NCI-H2227 (cell line): Measurements from ENCODE around the gene CRISPLD2.

Experiments used
- DNase-seq: peaks from one replicate; lab custom pipeline; 2025; ENCODE audit not compliant: unreplicated experiment; lab: John Stamatoyannopoulos, UW

The CRISPLD2 gene

DNA sequence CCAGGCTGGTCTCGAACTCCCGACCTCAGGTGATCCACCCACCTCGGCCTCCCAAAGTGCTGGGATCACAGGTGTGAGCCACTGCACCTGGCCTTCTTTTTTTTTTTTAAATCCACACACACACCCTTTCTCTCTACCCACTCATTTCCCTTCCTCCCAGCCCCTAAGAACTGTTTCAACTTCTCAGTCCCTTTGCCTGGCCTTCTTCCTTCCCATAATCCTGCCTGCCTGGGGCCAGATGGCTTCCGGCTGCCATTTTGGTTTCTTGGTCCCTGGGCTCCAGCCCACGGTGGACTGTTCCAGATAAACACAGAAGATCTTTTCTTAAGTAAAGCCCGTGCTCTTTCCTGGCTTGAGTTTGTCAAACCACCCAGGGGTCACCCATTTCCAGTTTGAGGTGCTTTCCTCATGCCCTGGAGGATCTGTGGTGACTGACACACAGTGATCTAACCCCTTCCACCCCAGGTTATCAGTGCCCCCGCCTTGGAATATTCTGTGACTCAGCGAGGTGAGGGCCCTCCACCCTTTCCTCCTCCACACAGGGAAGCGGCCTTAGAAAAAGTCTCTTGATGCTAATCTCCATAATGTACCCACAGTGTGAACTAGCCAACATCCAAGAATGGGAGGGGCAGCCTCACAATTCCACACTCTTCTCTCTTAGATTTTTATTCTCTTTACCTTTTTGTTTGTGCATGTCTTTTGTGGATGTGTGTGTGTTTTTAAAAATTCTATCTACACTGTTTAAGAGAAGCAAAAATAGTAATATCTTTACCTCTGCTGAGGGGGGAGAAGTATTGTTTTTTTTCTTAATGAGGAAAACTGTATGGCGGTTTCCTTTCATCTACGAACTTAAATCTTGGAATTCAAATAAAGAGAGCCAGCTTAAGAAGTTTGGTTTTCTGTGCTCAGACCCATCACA is 60.0 kb downstream of the CRISPLD2 start:
- no peak for DNase-seq

DNA sequence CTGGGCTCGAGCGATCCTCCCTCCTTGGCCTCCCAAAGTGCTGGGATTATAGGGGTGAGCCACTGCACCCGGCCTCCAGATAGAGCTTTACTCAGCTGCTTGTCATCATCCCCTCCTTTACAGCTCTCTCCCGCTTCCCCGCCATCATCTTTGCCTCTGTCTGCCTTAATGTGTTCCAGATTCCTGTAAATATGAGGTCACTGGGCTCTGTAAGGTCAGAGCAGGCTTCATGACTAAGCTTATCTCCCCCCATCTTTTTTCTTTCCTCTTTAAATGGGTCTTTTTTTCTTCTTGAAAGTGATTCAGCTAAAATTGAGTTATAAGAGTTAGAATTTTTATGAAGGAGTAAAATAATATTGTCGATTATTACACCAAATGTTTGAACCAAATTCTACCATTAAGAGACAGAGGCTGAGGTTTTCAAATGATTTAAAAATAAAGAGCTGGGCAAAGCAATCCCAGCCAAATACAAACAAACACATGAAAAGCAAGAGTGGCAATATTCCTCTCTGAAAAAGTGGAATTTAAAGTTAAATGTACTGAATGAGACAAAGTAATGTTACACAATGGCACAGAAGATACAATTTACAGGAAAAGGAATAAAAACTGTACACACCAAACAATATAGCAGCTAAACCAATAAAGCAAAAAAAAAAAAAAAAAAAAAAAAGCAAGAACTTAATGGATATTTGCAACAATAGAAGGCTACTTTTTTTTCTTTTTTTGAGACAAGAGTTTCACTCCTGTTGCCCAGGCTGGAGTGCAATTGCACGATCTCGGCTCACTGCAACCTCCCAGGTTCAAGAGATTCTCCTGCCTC is 62.1 kb downstream of the CRISPLD2 start:
- DNase-seq = no peak

DNA sequence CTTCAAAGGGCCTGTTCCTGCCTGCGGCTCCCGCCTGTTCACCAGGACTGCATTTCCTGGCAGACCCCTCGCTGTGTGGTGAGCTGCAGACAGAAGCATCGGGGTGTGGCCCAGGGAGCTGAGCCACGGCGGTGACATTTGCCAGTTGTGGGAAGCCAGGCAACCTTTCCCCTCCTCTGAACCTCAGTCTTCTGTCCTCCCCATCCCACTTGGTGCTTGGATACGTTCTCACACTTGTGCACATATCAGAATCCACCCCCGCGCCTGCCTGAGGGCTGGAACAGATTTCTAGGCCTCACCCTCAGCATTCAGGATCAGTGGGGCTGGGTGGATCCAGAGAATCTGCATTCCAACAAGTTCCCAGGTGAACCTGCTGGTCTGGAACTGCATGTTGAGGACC is 63.5 kb downstream of the CRISPLD2 start:
- DNase-seq = no peak

DNA sequence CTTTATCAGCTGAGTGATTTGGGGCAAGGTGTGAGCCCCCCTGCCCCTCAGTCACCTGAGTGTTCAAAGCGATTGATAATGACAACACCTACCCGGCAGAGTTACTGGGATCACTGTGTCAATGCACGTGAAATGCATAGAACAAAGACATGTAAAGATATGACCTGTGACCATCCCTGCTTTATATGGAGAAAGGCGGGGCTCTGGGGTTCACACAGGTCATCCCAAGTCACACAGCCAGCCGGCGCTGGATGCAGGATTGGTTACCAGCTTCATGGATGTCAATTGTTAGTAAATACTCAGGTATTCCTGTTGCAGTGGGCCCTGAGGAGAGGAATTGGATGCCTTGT is 64.4 kb downstream of the CRISPLD2 start:
- no peak for DNase-seq

DNA sequence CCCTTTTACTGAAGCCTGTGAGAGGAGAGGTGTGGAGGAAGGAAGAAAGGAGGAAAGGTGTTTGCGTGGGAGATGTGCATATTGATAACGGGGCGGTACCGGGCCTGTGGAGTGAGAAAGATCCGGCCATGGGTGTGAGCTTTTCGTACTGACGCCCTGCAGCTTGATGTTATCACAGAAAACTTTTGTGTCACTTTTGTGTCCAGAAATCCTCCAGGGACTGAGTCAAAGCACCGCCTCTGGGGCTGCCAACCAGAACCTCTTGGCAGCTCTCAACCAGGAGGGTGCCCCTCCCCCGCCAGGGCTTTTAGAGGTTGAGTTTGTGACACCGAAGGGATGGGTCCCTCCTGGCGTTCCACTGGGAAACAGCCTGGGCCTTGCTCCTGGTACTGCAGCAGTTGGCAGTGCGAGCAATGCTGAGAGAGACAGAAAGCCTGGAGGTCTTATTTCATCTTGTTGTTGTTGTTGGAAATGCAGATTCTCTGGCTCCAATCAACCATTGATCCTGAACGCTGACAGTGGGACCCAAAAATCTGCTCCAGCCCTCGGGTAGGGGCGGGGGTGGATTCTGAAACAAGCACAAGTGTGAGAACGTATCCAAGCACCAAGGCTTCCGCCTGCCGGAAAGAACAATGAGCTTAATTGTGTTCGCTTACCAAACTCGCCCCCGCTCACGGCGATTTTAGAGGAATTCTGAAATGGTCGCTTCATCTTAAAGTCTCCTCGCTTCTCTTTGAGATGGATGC is 65.0 kb downstream of the CRISPLD2 start:
- no peak for DNase-seq

DNA sequence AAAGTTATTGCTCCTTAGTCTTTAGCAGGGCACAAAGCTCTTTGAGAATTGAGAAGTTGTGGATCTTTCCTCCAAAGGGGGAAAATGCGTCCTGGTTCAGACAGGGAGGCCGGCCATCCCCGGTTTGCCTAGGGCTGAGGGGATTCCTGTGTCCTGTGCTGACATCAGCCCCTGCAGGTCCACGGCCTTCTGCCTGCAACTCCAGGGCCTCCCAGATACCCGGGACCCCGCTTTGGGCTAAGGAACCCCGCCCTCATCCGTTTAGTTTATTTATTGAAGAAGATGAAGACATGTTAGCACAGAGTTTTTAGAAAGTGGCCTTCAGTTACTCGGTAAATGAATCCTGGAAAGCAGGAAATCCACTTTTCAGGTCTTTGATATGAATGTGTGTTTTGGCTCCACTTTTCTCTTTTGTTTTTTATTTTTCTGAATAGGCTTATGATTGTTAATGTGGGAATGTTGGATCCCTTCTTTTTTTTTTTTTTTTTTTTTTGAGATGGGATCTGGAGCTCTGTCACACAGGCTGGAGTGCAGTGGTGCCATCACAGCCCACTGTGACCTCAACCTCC is 65.6 kb downstream of the CRISPLD2 start:
- no peak for DNase-seq

DNA sequence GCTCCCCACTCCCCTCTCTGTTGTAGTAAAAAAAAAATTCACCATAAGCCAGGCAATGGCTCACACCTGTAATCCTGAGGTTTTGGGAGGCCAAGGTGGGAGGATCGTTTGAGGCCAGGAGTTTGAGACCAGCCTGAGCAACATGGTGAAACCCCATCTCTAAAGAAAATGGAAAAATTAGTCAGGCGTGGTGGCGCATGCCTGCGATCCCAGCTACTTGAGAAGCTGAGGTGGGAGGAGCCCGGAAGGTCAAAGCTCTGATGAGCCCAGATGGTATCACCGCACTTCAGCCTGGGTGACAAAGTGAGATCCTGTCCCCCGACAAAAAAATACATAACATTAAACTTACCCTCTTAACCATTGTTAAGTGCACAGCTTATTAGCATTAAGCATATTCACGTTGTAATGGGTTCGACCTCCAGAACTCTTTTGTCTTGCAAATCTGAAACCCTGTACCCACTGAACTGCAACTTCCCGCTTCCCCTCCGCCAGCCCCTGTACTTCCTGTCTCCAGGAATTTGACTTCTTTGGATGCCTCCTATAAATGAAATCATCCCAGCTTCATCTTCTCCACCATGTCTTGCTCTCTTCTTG is 66.8 kb downstream of the CRISPLD2 start:
- DNase-seq = no peak

DNA sequence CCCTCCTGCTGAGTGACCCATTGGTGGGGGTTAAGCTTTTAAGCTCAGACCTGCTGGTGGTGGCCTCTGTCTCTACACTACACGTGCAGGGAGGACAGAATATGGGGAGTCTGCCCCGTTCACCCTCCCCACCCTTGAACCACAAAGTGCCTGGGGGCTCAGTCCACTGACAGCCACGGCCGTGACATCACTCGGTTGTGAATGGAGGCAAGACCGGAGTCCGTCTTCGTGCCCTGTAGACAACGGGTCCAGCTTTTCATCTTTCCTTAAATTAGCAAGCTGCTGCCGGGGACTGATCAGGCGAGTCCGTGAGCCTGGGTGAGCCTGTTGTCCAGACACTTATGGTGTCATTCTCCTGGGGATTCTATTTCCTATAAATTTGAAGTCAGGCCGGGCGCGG is 67.4 kb downstream of the CRISPLD2 start:
- no peak for DNase-seq

DNA sequence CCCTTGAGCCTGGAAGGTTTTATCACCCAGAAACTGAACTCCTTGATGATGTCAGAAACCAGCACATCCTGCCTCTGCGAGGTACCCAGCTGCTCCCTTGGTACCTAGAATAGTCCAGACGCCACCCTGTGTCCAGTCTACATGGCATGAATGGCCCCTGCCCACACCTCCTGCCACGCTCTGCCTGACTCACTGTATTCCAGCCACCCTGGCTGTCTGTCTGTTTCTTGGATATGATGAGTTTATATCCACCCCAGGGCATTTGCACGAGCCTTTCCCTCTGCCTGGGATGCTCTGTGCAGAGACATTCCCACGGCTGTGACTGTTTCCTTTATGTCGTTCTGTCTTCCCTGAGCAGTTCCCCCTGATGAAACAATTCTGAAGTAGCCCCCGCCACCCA is 68.7 kb downstream of the CRISPLD2 start:
- DNase-seq = no peak

DNA sequence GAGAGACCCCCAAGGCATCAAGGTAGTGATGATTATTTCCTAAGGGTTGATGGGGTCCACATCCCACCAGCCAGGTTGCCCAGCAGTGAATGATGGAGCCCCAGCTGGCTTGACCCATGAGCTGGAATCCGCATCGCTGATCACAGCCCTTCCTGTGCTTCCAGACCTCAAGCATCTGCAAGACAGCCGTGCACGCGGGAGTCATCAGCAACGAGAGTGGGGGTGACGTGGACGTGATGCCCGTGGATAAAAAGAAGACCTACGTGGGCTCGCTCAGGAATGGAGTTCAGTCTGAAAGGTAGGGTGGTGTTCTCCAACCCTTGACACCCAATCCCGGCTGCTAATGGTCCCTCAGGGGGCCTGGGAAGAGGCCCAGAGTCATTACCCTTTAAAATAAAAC is 69.3 kb downstream of the CRISPLD2 start:
- no peak for DNase-seq

DNA sequence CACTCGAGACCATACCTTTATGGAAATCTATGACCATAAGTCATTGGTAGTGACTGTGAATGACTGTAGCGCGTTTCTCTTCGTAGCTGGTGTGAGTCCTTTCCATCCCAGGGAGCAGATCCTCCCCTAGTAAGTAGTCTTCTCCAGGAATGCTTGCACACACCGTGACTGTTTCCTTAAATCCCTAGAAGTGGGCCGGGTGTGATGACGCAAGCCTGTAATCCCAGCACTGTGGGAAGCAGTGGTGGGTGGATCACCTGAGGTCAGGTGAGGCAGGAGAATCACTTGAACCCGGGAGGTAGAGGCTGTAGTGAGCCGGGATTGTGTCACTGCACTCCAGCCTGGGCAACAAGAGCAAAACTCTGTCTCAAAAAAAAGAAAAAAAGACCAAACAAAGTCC is 70.6 kb downstream of the CRISPLD2 start:
- no peak for DNase-seq

DNA sequence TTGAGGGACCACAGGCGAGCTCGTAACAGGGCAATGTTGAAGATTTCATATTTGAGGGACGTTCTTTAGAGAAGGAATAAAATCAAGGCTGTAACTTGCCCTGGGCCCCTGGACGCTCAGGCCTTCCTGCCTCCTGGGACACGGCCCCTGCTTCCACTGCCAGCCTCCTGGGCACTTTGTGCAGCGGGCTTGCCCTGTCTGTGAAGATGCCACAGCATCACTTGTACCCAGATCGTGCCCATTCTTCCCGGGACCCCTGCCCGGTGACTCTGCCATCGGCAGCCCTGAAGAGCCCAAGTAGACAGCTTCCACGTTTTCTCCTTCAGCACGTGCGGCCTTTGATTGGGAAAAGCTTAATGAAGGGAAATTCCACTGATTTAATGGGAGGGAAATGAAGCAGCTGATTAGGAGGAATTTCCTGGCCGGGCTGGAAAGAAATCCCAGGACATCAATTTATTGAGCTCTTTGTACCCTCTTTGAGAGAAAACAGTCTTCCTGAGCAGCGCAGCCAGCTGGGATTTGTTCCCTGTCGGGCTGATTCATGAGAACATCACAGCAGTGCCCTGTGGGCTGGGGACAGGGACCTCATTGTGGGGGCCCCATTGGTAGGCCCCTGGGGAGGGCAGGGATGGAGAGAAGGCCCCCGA is 71.5 kb downstream of the CRISPLD2 start:
- no peak for DNase-seq

DNA sequence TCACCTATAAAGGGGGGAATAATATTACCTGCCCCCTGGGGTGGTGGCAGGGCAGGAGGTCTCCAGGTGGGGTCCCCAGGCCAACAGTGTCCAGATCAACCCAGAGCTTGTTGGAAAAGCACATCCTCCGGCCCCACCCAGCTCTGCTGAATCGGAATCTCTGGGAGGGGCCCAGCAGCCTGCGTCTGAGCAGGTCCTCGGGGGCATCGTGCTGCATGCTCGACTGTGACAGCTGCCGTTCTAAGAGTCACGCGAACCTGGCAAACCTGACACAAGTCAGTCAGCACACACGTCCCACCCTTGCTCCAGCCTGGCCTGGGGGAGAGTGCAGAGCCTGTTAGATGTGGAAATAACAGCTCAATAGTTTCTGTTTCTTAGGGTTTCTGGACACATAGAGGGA is 72.3 kb downstream of the CRISPLD2 start:
- no peak for DNase-seq

DNA sequence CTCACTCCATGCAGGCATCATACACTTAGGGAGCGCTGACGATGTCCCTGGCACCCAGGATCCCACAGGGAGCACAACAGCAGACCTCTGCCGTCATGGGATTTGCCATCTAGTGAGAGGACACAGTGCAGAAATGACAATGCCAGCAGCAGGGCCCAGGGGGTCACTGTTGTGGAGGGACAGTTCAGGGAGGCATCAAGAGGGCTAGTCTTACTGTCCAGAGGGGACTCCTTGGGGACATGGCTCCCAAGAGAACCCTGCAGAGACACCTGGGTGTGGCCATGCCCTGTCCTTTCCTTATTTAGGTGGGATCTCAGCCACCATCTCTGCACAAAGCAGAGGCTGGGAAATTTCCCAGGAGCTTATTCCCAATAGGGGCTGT is 73.7 kb downstream of the CRISPLD2 start:
- DNase-seq = no peak

DNA sequence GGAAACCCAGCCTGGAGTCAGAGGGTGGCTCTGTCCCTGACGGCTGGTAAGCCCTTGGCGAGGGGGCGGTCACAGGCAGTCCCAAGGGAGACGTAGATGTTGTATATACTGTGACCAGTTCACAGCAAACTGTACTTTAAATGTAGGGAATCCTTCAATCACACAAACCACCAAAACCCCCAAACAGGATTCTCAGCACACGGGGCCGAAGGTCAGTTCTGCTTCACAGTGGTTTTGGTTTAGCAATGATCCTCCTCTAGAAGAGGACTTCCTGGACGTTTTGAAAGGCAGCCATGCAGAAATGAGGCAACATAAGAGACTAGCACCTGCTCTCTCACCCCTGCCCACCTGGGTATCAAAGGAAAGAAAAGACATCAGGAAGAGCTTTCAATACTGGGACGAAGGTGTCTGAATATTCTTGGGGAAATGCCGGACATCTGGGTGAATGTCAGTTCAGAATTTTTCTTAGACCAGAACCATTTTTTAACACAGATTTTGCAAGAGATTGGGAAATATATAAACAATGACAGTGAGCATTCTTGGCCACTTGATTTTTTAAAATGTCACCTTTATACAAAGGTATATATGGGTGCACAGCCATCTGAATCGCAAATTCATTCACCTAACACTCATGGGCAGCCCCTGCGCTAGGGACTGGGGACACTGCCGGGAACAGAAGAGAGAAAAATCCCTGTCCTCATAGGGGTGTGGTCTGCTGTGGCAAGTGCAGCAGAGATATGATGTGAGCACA is 74.2 kb downstream of the CRISPLD2 start:
- DNase-seq = no peak

DNA sequence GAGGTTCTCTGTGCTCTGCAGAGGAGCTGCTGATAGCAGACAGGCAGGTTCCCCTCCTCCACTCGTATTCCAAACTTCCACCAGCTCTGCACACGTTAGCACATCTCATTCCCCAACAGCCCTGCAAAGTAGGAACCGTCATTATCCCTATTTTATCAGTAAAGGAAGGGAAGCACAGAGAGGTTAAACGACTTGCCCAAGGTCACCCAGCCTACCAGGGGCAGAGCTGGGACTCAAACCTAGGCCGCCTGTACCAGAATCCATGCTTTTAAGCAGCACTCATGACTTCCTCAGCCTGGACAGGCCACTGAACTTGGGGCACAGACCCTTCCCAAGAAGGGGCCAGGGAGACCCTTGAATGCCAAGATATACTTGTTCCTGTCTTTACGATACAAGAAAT is 75.2 kb downstream of the CRISPLD2 start:
- DNase-seq = no peak

DNA sequence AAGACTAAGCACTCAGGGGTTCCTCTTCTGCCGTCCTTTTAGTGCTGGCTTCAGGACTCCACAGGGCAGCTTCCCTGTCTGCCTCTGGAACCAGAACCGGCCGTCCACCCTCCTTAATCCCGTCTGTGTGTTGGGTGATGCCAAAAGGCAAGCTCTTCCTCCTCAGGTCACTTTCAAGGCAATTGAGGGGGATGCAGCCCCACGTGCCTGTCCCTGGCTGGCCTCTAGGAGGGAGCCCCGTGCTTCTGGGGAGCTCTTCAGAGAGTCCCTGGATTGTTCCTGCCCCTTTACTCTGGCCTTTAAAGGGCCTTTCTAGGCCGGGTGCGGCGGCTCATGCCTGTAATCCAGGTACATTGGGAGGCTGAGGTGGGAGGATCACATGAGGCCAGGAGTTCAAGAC is 77.1 kb downstream of the CRISPLD2 start:
- DNase-seq = no peak

DNA sequence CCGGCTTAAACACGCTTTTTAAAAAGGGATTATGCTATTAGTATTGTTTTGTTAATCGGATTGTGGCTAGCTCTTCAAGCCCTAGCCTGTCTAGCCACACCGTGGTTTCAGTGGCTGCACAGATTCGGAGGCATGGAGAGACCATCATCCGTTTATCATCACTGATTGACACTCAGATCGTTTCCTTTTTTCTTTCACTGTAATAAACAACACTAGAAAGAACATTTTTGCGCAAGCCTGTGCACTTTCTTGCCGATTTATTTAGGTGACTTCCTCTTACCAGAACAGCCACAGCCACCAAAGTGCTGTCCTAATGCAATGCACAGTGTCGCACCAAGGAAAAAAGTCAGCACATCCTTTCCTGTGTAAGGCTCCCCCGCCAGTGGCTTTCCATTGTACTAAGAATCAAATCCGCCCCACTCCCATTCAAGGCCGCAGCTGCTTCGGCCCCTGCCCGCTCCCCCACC is 78.2 kb downstream of the CRISPLD2 start:
- DNase-seq = no peak

DNA sequence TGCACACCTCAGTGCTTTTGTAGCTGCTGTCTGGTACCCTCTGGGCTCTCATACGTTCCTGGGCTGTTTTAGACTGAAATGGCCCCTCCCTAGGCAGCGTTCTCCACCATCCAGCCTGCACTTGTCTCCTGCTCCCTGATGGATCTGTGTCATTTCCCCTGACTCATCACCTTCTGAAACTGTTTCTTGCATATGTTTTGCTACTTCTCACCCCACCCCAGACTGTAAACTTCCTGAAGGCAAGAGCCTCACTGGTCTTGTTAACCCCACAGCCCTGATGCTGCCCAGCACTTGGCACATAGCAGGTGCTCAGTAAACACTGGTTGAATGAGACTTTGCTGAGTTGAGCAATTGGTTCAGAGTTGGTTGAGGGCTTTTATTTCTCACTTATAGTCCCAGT is 78.7 kb downstream of the CRISPLD2 start:
- DNase-seq = no peak

DNA sequence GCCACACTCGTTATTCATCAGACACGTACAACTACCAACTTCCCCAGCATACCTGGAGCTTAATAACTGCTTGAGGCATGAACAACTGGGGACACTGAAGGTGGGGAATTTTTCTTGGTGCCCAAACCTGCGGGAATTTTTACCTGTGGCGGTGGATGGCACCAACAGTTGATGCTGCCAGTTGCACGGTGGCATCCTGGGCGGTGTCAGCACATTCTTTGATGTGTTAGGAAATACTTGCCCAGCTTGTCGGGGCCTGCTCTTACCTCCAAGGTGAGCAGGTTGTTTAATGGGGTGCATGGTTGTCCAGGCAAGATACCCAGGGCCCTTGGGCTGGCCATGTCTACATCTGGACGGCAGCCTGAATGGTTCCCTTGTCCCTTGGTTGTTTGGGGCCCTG is 79.6 kb downstream of the CRISPLD2 start:
- DNase-seq = no peak
